GM20000 (cell line): ENCODE results near the gene KAZN.

ENCODE experiments used
- DNase-seq: peaks from one replicate; pipeline ENCODE4 v3.0.0; 2012; ENCODE audit warnings: low spot score
- TF ChIP-seq, protein P1 (sequence below): IDR thresholded peaks from 2 replicates; pipeline ENCODE4 v1.5.1; 2012; ENCODE audit warnings: mild to moderate bottlenecking, control low read depth; ENCODE audit errors: extremely low read depth, missing control alignments

The KAZN gene

DNA sequence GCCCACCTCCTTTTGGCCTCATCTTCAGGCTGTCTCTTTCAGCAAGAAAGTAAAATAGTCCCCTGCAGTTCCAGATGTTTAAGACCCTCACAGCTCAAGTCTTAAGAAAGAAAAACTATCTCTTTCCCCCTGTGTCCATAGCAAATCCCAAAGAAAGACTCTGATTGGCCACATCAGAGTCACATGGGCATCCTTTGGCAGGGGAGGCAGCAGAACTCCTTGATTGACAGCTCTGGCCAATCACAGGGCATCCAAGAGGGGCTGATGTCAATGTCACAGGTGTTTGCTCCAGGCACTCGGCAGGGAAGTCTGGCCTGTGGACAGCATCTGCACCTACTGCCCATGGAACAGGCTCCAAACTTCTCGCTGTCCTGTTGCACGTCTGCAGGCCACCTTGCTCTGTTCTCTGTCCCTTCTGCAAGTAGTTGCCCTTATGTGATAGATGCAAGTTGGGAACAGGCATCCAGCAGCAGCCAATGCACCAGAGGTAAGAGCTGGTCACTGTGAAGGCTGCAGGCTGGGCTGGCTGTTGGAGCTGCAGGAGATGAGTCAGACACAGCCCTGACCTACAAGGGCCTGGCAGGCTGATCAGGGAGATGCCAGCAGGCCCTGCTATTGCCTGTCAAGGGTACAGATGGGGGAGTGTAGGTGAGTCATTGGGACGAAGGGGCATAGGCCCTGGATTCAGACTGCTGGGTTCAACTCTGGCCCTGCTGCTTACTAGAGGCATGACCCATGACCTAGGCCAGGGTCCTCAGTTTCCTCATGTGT lies 458.2 kb downstream of the KAZN start:
- TF ChIP-seq, protein P1, sequence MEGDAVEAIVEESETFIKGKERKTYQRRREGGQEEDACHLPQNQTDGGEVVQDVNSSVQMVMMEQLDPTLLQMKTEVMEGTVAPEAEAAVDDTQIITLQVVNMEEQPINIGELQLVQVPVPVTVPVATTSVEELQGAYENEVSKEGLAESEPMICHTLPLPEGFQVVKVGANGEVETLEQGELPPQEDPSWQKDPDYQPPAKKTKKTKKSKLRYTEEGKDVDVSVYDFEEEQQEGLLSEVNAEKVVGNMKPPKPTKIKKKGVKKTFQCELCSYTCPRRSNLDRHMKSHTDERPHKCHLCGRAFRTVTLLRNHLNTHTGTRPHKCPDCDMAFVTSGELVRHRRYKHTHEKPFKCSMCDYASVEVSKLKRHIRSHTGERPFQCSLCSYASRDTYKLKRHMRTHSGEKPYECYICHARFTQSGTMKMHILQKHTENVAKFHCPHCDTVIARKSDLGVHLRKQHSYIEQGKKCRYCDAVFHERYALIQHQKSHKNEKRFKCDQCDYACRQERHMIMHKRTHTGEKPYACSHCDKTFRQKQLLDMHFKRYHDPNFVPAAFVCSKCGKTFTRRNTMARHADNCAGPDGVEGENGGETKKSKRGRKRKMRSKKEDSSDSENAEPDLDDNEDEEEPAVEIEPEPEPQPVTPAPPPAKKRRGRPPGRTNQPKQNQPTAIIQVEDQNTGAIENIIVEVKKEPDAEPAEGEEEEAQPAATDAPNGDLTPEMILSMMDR, result no peak
- DNase-seq, result no peak

DNA sequence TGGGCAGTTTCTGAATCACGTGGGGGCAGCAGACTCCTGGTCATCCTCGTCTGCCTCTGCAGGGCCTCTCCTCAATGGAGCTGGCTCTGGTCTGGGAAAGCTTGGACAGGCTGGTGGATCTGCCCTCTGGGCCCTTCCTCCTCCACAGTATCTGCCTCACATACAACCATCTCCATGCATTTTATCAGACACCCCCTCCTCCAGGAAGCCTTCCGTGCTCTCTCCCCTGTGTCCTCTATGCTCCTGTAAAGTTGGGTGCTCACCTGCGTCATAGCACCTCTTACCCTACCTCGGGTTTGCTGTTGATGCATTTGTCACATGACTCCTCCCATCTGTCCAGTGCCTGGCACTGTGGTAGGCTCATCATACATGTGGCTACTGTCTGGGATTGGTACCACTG lies 459.3 kb downstream of the KAZN start:
- TF ChIP-seq, protein P1, result no peak
- DNase-seq, result no peak

DNA sequence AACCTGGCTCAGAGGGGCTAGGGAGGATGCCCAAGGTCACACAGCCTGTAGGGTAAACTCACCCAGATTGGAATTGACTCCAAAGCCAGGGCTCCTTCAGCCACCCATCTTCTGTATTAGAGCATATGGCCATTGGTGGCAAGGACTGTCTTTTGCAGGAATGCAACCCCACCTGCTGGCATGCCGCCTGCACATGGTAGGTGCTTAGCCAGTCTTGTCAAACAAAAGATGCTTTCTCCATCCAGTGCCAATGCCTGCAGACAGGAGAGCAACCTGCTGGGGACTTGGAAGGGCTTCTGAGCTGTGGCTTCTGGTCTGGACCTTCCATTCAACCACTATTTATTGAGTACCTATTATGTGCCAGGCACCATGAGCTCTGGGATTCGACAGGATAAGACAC lies 459.8 kb downstream of the KAZN start:
- TF ChIP-seq, protein P1, result no peak
- DNase-seq, result no peak

DNA sequence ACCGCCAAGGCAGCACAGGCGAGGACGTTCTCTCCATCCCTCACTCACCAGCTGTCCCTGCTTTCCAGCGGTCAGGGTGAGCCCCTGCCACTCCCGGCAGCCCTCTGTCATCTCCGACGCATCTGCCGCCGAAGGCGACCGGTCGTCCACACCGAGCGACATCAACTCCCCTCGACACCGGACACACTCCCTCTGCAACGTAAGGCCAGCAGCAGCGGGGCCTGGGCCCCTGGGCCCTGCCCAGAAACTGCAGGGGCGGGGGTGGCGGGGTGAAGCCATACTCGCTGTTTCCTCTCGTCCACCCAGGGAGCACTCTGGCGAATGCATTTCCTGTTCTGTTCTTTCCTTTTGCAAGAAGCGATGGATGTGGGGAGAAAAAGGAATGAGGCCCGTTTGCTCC lies 461.6 kb downstream of the KAZN start:
- TF ChIP-seq, protein P1, result no peak
- DNase-seq, result no peak

DNA sequence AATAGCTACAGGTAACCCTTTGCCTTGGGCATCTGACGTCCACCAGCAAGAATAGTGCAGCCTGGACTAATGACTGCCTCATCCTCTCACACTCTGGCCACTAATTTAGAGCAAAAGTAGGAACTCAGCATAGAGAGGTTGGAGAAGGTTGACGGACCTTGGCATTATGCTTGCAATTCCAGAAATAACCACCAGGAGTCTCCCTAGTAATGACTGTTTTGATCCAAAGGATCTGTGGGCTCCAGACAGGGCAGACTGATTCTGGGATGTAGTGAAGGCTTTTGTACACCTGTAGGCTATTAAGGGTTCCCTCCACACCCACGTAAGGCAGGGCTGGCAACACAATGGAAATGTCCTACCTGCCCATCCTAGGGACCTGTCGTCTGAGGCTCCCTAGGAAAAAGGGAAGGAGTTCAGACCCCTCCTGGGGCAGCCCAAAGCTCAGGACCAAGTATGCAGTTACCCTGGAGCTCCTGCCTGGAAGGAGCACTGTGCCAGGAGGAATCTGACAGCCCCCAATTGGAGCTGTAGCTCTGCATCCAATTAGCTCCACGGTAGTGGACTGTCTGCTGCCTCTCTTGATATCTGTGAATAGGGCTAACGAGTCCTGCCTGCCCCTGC lies 464.1 kb downstream of the KAZN start:
- no peak for DNase-seq
- TF ChIP-seq, protein P1, result no peak

DNA sequence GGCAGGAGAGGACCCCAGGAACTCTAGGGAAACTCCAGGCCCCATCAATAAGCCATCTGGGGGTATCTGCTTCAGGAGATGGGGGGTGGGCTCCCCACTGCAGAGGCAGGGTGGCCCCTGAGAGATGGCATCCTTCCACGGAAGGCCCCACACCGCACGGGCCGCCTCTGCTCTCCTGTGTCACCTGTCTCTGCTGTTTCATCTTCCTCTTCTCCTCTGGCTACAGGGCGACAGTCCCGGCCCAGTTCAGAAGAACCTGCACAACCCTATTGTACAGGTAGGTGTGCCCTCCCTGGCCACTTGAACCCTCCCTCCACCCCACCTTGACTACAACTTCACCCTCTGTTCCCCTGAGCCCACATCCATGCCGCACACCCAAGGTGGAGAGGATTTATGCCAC lies 464.9 kb downstream of the KAZN start:
- TF ChIP-seq, protein P1, result no peak
- DNase-seq, result no peak

DNA sequence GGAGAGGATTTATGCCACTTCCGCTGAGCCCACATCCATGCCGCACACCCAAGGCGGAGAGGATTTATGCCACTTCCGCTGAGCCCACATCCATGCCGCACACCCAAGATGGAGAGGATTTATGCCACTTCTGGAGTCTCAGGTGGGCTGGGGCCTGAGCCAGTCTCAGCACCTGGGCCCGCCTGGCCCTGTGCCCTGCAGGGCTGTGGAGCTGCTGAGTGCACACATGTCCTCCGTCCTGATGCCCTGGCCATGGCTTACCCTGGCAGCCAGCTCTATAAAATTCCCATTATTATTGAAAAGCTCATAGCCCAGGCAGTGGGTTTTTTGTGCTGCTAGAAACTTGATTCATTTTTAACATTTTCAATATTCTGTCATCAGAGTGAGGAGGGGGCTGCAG lies 465.3 kb downstream of the KAZN start:
- TF ChIP-seq, protein P1, result no peak
- DNase-seq, result no peak
